ENCODE results near the gene BPNT1. TPM values are rescaled to one million over a fixed set of nuclear protein-coding genes. Genes with fewer than 3 reads are reported as not detected.
A peak's percentile ranks its signal among the peaks of the same experiment; 100 is the strongest.

Gene BPNT1
- total and polyA plus RNA-seq, 9 donors: 12.9 to 34.0 (median 15.7) TPM

DNA sequence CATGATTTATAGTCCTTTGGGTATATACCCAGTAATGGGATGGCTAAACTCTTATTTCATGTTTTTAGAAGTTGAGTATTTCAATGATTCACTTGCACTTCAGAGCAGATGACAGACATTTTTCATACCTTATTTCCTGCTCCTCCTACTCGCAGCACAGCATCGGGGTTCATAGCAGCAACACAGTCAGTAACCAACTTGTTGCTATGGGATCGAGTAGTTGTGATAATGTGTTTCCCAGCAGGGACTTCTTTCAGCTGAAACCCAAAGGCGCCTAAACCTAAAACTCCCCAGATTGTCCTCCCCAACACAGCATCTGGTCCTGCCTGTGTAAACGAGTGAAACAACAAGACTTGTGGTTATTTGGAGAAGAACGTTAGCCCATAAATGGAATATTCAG is 27.0 kb downstream of the BPNT1 start:
- TF ChIP-seq POLR2A (IDR thresholded peaks at IDR 0.05) (no peak), EP300 (IDR thresholded peaks at IDR 0.05) (no peak)
- TF ChIP-seq, protein P1, sequence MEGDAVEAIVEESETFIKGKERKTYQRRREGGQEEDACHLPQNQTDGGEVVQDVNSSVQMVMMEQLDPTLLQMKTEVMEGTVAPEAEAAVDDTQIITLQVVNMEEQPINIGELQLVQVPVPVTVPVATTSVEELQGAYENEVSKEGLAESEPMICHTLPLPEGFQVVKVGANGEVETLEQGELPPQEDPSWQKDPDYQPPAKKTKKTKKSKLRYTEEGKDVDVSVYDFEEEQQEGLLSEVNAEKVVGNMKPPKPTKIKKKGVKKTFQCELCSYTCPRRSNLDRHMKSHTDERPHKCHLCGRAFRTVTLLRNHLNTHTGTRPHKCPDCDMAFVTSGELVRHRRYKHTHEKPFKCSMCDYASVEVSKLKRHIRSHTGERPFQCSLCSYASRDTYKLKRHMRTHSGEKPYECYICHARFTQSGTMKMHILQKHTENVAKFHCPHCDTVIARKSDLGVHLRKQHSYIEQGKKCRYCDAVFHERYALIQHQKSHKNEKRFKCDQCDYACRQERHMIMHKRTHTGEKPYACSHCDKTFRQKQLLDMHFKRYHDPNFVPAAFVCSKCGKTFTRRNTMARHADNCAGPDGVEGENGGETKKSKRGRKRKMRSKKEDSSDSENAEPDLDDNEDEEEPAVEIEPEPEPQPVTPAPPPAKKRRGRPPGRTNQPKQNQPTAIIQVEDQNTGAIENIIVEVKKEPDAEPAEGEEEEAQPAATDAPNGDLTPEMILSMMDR (IDR thresholded peaks at IDR 0.05): no peak
- 96 to 99% (median 97%) methylated on average over 6 of the region's 6 CpGs for WGBS, 3 donors

DNA sequence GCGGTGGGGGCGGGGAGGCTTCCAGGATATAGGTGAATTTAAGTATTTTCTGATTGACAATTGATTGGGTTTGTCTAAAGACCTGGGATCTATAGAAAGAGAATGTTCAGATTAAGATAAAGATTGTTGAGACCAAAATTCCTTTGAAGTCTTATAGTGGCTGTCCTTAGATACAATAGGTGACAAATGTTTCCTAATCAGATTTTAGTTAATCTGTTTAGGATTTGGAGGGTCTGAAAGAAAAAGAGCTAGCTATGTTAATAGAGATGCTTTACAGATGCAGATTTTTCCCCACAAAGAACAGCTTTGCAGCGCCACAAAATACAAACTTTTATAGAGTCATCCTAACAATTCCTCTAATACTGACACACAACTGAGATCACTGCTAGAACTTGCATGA is 28.7 kb downstream of the BPNT1 start:
- Histone ChIP-seq H3K27me3 (no peaks in the 10 kb centered on the region), H3K36me3 (no peaks in the 10 kb centered on the region), H3K9me3 (no peaks in the 10 kb centered on the region), H3K27ac (no peak overlapping the region), H3K4me1 (ENCODE audit: insufficient read depth) (no peaks in the 10 kb centered on the region), H3K4me3 (no peak overlapping the region)
- no peak for DNase-seq
- TF ChIP-seq EP300 (IDR thresholded peaks at IDR 0.05) (no peak), POLR2A (IDR thresholded peaks at IDR 0.05) (no peak)
- TF ChIP-seq, protein P1 (IDR thresholded peaks at IDR 0.05): no peak
- intact Hi-C loops (cut with DNase I): no loop called here
- WGBS, 3 donors: 93 to 98% (median 96%) methylated on average over 3 of the region's 3 CpGs

More for the DNA sequence above, 27.0 kb downstream of the BPNT1 start:
- H3K9me3 ChIP-seq: no peaks in the 10 kb centered on the region
- intact Hi-C loops (cut with DNase I): no loop called here
- H3K36me3 ChIP-seq: no peaks in the 10 kb centered on the region
- H3K4me1 ChIP-seq (ENCODE audit: insufficient read depth): no peaks in the 10 kb centered on the region
- no peak for DNase-seq
- H3K27ac ChIP-seq: no peak overlapping the region
- no peaks in the 10 kb centered on the region for H3K27me3 ChIP-seq
- H3K4me3 ChIP-seq: no peak overlapping the region

DNA sequence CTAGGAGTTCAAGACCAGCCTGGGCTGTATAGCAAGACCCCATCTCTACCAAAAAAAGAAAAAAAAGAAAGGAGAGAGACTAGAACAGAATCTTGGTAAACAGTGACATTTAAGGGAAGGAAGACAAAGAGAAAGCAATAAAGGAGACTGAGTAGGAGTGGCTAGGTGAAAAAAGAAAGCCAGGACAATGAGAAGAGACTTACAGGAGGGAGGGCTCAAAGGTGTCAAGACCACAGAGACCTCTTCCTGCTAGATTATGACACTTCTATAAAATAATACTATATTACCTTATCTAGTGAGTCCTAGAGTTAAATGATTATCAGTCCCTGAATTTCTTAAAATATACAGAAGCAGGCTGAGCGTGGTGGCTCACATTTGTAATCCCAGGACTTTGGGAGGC is 33.2 kb downstream of the BPNT1 start:
- Histone ChIP-seq H3K27ac (no peak overlapping the region), H3K27me3 (no peaks in the 10 kb centered on the region), H3K4me1 (ENCODE audit: insufficient read depth) (no peaks in the 10 kb centered on the region), H3K36me3 (no peaks in the 10 kb centered on the region), H3K4me3 (no peak overlapping the region), H3K9me3 (no peaks in the 10 kb centered on the region)
- no peak for DNase-seq
- intact Hi-C loops (cut with DNase I): no loop called here
- WGBS, 3 donors: 91 to 100% (median 93%) methylated on average over 1 of the region's 1 CpG
- TF ChIP-seq, protein P1 (IDR thresholded peaks at IDR 0.05): no peak
- TF ChIP-seq POLR2A (IDR thresholded peaks at IDR 0.05) (no peak), EP300 (IDR thresholded peaks at IDR 0.05) (no peak)

DNA sequence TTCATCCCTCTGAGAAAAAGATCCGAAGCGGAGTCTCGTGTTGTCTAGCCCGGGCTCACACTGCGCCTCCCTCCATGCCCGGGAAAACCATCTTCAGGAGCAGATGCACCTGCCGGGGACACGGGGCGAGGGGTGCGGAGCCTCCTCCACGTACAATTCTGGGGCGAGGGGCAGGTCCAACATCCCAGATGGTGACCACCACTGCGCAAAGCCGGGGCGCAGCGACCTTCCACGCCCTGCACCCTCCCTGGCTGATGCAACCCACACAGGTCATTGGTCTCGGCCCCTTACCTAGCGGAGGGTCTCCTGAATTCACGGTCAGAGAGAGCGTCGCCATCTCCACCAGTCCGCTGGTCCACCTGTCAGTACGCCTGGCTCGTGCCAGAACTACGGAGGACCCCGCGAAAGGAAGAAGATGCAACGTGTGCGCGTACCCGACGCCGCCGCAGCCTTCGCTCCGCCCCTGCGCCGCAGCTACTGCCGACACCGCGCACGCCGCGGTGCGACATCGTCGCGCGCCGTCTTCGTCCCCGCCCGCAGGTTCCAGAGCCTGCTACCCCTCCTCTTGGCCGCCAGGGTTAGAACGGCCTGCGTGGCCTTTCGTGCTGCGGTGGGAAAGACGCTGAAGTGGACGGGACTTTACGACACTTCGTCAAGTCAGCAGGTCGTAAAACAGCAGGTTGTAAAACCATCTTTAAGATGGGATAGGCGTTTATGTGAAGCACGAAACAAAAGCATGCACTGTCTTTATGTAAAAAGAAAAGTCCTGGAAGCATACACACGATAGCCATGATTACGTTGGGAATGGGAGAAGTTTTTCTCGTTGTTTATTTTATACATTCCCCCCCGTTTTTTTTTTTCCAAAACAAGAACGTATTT is 43.3 kb downstream of the BPNT1 start, which contains the start of gene EPRS1:
EPRS1 (minus strand) TSS at position 454 of the 879 bp plus-strand sequence; CDS start at position 337, 117 bp downstream.
- Histone ChIP-seq H3K27ac (peak within 1 kb of the TSS; percentile 56 to 76), H3K4me1 (ENCODE audit: insufficient read depth) (peaks cover 1% of the 10 kb centered on the region), H3K4me3 (peak within 1 kb of the TSS; percentile 81), H3K36me3 (no peaks in the 10 kb centered on the region), H3K9me3 (no peaks in the 10 kb centered on the region), H3K27me3 (no peaks in the 10 kb centered on the region)
- peak; percentile 85 to 92 (median 89) for DNase-seq
- intact Hi-C loops (cut with DNase I): loop anchor here in 1 of 4 donors (10.0 kb wide), 1 partner anchor 211 kb away; no protein-coding TSS in a partner anchor
- TF ChIP-seq, protein P1 (IDR thresholded peaks at IDR 0.05): peak; percentile 72 to 82 (median 80)
- TF ChIP-seq EP300 (IDR thresholded peaks at IDR 0.05) (no peak), POLR2A (IDR thresholded peaks at IDR 0.05) (peak; percentile 21)
- 0 to 1% (median 1%) methylated on average over 60 to 71 of the region's 71 CpGs for WGBS, 3 donors
